Forelimb muscle (tissue), 1 donor: Measurements from ENCODE around the gene ZFP69. TPM values are rescaled to one million over a fixed set of nuclear protein-coding genes. Genes with fewer than 3 reads are reported as not detected.
A peak's percentile ranks its signal among the peaks of the same experiment; 100 is the strongest.
"Not testable (repeated sequence)": the region's sequence is repeated elsewhere in the genome, so short reads cannot be mapped to it uniquely, and the experiment has no call there.

Experiments used
- DNase-seq: peaks from one replicate; pipeline ENCODE4 v3.0.0-alpha.2; 2013; ENCODE audit warnings: low read depth
- polyA plus RNA-seq: library from polyadenylated mRNA; unstranded; fragments of 120-200 nt; gene quantifications from one replicate; pipeline ENCODE4 v1.2.1, GENCODE V29; 2013; ENCODE audit not compliant: insufficient read length

ZFP69 gene
- 5.8 TPM for polyA plus RNA-seq

GRCh38 chr1:40476924-40477677 lies at the start of gene ZFP69:
TSS of gene ZFP69 (plus strand) at chr1:40477290. CDS start at chr1:40479362, 2,072 bp downstream.
- DNase-seq = no peak

- no peak for DNase-seq
Measured at GRCh38 chr1:40431385-40431784, 45.7 kb upstream of the ZFP69 start.

- no peak for DNase-seq
Measured at GRCh38 chr1:40432644-40433390, 44.3 kb upstream of the ZFP69 start.

GRCh38 chr1:40435471-40435870 lies 41.6 kb upstream of the ZFP69 start:
- DNase-seq = no peak

- DNase-seq = no peak
Measured at GRCh38 chr1:40435876-40436275, 41.2 kb upstream of the ZFP69 start.

GRCh38 chr1:40438391-40439015 lies 38.6 kb upstream of the ZFP69 start:
- no peak for DNase-seq

GRCh38 chr1:40439247-40439646 lies 37.8 kb upstream of the ZFP69 start:
- DNase-seq = no peak

- peak; percentile 54 for DNase-seq
Measured at GRCh38 chr1:40449684-40450494, 27.2 kb upstream of the ZFP69 start, which contains the start of gene ZFP69B. TSS of gene ZFP69B (plus strand) at chr1:40450476. CDS start at chr1:40450962, 486 bp downstream.

- DNase-seq = peak; percentile 9
Measured at GRCh38 chr1:40450495-40451237, 26.4 kb upstream of the ZFP69 start.

- DNase-seq = no peak
Measured at GRCh38 chr1:40451238-40451585, 25.9 kb upstream of the ZFP69 start.

- no peak for DNase-seq
Measured at GRCh38 chr1:40454873-40455272, 22.2 kb upstream of the ZFP69 start.

- no peak for DNase-seq
Measured at GRCh38 chr1:40462956-40463590, 14.0 kb upstream of the ZFP69 start.

GRCh38 chr1:40469327-40469726 lies 7.8 kb upstream of the ZFP69 start:
- DNase-seq = no peak

GRCh38 chr1:40475268-40475667 lies 1.8 kb upstream of the ZFP69 start:
- no peak for DNase-seq

GRCh38 chr1:40477678-40478053 lies 576 bp downstream of the ZFP69 start:
- DNase-seq = no peak

- DNase-seq = no peak
Measured at GRCh38 chr1:40478276-40478675, 1.2 kb downstream of the ZFP69 start.

- DNase-seq = no peak
Measured at GRCh38 chr1:40479156-40479555, 2.1 kb downstream of the ZFP69 start.

- no peak for DNase-seq
Measured at GRCh38 chr1:40495315-40495903, 18.3 kb downstream of the ZFP69 start.

GRCh38 chr1:40502651-40503050 lies 25.6 kb downstream of the ZFP69 start:
- not testable (repeated sequence) for DNase-seq

GRCh38 chr1:40507973-40508372 lies 30.9 kb downstream of the ZFP69 start:
- DNase-seq = no peak
